Measurements from ENCODE around the gene KRTAP12-2. TPM values are rescaled to one million over a fixed set of nuclear protein-coding genes. Genes with fewer than 3 reads are reported as not detected.

KRTAP12-2 gene
- total RNA-seq, 2 donors from 2014 or later = not detected

DNA sequence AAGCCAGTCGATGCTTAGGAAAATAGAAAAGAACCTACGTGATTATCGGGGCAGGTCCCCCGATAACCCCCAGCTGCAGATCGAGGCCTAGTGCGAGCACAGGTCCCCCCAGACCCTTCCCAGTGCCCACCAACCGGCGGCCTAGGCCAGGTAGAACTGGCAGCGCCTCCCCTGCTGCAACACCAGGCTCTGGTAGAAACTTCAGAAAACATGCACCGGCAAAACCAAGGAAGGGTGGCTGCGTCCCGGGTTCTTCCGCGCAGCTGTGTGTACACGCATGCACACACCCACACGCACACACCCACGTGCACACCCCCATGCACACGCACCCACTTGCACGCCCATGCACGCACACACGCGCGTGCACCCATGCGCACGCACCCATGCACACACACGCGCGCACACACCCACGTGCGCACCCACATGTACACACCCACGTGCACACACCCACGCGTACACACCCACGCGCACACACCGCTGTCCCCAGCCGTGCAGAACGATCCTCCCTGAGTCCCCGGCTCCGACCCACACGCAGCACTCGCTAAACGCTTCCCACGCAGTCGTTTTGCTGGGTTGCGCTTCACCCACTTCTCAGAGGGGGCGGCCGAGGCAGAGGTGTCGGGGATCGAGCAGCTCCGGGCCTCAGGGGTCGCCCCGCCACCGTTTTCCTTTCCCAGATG is 39.4 kb upstream of the KRTAP12-2 start:
- no peak for DNase-seq
- no peak for TF ChIP-seq POLR2A (IDR thresholded peaks at IDR 0.05)
- TF ChIP-seq, protein P1, sequence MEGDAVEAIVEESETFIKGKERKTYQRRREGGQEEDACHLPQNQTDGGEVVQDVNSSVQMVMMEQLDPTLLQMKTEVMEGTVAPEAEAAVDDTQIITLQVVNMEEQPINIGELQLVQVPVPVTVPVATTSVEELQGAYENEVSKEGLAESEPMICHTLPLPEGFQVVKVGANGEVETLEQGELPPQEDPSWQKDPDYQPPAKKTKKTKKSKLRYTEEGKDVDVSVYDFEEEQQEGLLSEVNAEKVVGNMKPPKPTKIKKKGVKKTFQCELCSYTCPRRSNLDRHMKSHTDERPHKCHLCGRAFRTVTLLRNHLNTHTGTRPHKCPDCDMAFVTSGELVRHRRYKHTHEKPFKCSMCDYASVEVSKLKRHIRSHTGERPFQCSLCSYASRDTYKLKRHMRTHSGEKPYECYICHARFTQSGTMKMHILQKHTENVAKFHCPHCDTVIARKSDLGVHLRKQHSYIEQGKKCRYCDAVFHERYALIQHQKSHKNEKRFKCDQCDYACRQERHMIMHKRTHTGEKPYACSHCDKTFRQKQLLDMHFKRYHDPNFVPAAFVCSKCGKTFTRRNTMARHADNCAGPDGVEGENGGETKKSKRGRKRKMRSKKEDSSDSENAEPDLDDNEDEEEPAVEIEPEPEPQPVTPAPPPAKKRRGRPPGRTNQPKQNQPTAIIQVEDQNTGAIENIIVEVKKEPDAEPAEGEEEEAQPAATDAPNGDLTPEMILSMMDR (IDR thresholded peaks at IDR 0.05) = no peak
- intact Hi-C loops (cut with DNase I) = no loop called here
- Histone ChIP-seq H3K9me3 (no peaks in the 10 kb centered on the region), H3K36me3 (replicated peaks in 1 of 2; ENCODE audit: insufficient read depth in 1 of 2, low read depth in 2 of 2) (no peaks in the 10 kb centered on the region), H3K27ac (no peak overlapping the region), H3K27me3 (peaks cover 0 to 16% of the 10 kb centered on the region in 2 donors), H3K4me1 (peaks cover 7% of the 10 kb centered on the region), H3K4me3 (no peak overlapping the region)
- 11 to 12% methylated on average over 26 to 54 of the region's 54 CpGs for WGBS, 2 donors
- ATAC-seq = no peak

DNA sequence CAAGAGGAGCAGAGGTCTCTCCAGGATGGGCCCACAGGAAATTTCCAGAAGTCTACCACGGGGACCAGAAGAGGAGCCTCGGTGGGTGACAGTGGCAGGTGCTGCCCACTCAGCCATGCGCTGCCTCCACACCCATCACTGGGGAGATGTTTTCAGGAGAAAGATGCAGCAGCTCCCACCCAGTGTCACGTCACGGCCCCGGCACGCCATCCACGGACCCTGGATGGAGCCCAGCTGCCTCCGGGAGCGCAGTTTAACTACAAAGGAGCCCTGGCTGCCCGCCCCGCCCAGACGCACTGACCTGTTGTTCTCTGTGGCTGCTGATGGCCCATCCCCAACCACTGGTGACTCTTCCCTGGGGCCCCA is 37.9 kb upstream of the KRTAP12-2 start:
- WGBS, 2 donors = 30 to 46% methylated on average over 3 to 12 of the region's 13 CpGs
- DNase-seq = no peak
- no peak overlapping the region for H3K4me3 ChIP-seq
- intact Hi-C loops (cut with DNase I) = no loop called here
- peaks cover 3% of the 10 kb centered on the region for H3K4me1 ChIP-seq
- peaks cover 0 to 12% of the 10 kb centered on the region in 2 donors for H3K27me3 ChIP-seq
- H3K9me3 ChIP-seq = no peaks in the 10 kb centered on the region
- ATAC-seq = no peak
- no peak overlapping the region for H3K27ac ChIP-seq
- TF ChIP-seq, protein P1 (IDR thresholded peaks at IDR 0.05) = no peak
- no peak for TF ChIP-seq POLR2A (IDR thresholded peaks at IDR 0.05)
- no peaks in the 10 kb centered on the region for H3K36me3 ChIP-seq (replicated peaks in 1 of 2; ENCODE audit: insufficient read depth in 1 of 2, low read depth in 2 of 2)

DNA sequence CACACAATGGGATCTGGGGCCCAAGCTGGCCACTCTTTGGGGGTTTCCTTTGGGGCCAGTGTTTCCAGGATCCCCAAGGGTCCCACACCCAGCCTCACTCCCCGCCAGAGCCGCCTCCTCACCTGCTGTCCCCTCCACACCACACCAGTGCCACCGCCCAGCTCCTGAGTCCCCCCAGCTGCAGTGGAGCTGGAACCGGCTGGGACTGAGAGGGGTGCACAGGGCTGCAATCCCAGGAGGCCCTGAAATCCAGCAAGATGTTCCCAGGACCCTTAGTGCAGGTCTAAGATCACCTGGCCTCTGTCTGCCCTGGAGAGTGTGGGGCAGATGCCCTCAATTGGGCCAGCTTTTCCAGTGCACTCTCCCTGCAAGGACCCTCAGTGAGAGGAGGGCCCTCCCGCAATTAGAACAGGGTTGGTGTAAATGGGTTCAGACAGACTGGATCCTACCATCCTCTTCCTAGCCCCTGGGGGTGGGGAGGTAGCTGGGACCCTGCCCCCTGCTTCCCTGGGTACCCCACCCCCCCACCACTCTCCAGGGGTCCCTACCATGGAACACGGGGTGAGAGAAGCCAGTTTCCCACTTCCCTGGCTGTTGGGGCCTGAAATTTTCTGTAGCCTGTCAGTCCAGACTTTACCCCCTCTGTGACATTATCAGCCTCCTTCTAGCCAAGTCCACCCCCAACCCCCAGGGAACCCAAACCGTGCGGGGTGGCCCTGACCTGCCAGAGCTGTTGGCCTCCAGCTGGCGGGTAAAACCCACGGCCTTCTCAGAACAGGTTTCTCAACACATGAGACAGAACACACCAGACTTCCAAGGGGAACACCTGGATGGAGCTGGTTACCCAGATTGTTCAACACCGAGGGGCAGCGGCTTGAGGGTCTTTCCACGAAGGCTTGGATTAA is 37.3 kb upstream of the KRTAP12-2 start:
- WGBS, 2 donors = 33 to 39% methylated on average over 7 to 13 of the region's 13 CpGs
- intact Hi-C loops (cut with DNase I) = no loop called here
- Histone ChIP-seq H3K4me1 (no peaks in the 10 kb centered on the region), H3K4me3 (no peak overlapping the region), H3K36me3 (replicated peaks in 1 of 2; ENCODE audit: insufficient read depth in 1 of 2, low read depth in 2 of 2) (no peaks in the 10 kb centered on the region), H3K27me3 (peaks cover 0 to 6% of the 10 kb centered on the region in 2 donors), H3K9me3 (no peaks in the 10 kb centered on the region), H3K27ac (no peak overlapping the region)
- TF ChIP-seq, protein P1 (IDR thresholded peaks at IDR 0.05) = no peak
- DNase-seq = no peak
- ATAC-seq = no peak

DNA sequence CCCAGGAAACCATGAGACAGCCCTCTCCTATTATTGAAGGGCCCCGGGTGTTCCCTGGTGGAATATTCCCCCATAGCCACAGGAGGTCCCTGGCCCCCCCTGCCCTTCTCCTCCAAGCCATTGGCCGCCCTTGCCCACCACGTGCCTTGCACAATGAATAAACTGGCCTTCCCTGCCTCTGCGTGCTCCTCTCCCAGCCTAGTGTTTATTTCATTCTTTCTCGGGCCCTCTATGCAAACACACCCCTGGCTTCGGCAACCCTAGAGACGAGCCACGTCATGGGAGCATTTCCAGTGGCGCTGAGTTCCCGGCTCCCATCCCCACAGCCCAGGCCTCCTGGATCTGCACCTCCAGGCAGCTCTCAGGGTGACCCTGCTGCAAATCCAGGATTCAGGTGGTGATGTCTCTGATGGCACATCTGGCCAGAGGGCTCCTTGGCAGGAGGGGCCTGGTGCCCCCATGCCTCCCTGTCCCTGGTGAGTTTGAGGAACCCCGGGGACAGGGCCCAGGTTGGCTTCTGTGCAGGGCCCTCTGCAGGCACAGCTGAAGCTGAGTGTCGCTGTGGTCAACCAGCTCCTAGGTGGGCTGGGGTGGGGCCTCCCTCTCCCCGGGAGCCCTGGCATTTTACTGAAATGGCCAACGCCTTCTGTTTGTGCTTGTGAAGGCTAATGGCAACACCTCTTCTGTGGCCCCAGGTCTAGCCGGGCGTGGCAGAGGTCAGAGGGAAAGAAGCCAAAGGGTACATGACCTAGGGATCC is 36.4 kb upstream of the KRTAP12-2 start:
- Histone ChIP-seq H3K36me3 (replicated peaks in 1 of 2; ENCODE audit: insufficient read depth in 1 of 2, low read depth in 2 of 2) (no peaks in the 10 kb centered on the region), H3K4me3 (no peak overlapping the region), H3K27ac (no peak overlapping the region), H3K4me1 (no peaks in the 10 kb centered on the region), H3K9me3 (no peaks in the 10 kb centered on the region), H3K27me3 (peaks cover 0 to 9% of the 10 kb centered on the region in 2 donors)
- 26 to 38% methylated on average over 12 to 16 of the region's 16 CpGs for WGBS, 2 donors
- TF ChIP-seq, protein P1 (IDR thresholded peaks at IDR 0.05) = no peak
- TF ChIP-seq POLR2A (IDR thresholded peaks at IDR 0.05) = no peak
- DNase-seq (no peak), ATAC-seq (no peak)
- intact Hi-C loops (cut with DNase I) = no loop called here
